CD8-positive, alpha-beta memory T cell (primary cell): ENCODE data around the gene BNIPL. TPM values are rescaled to one million over a fixed set of nuclear protein-coding genes. Genes with fewer than 3 reads are reported as not detected.

Experiments
- CTCF ChIA-PET: fragments of 350-600 bp; sonication (Branson Sonifier 250); formaldehyde crosslinking; loops from one replicate; lab custom pipeline; 2021; ENCODE audit warnings: antibody characterized with exemption; lab: Charles Lee
- POLR2A ChIA-PET: fragments of 350-600 bp; sonication (Branson Sonifier 250); formaldehyde crosslinking; loops from one replicate; lab custom pipeline; 2021; ENCODE audit warnings: antibody characterized with exemption; lab: Charles Lee
- DNase-seq, 5 donors: peaks; one replicate each; pipeline versions ENCODE4 v3.0.0 to v3.0.0-alpha.2; 2020 to 2022; ENCODE audit warnings: mixed read lengths in 1 of 5
- H3K27ac ChIP-seq: one replicate; pipeline ENCODE4 v1.7.0; 2013; ENCODE audit warnings: low read depth, mild to moderate bottlenecking, low read length, moderate library complexity
- H3K27me3 ChIP-seq: 2 replicates; pipeline ENCODE4 v1.7.0; 2013; ENCODE audit warnings: low read length, mild to moderate bottlenecking; ENCODE audit not compliant: insufficient read depth, poor library complexity, severe bottlenecking
- H3K36me3 ChIP-seq: 2 replicates; pipeline ENCODE4 v1.7.0; 2013; ENCODE audit warnings: mild to moderate bottlenecking, low read length, moderate library complexity; ENCODE audit not compliant: insufficient read depth
- H3K4me1 ChIP-seq: 2 replicates; pipeline ENCODE4 v1.7.0; 2013; ENCODE audit warnings: mild to moderate bottlenecking, low read length, moderate library complexity; ENCODE audit not compliant: insufficient read depth
- H3K4me3 ChIP-seq: 2 replicates; pipeline ENCODE4 v1.7.0; 2013; ENCODE audit warnings: mild to moderate bottlenecking, low read length
- H3K9me3 ChIP-seq: 2 replicates; pipeline ENCODE4 v1.7.0; 2013; ENCODE audit warnings: mild to moderate bottlenecking, low read length
- H3K27ac Mint-ChIP-seq, 8 donors: one replicate each; pipeline ENCODE4 v1.8.0; 2020 to 2021; ENCODE audit warnings: mixed read lengths in 8 of 8, mild to moderate bottlenecking in 6 of 8, inconsistent platforms in 3 of 8, moderate library complexity in 3 of 8
- H3K27me3 Mint-ChIP-seq, 2 donors: one replicate each; pipeline ENCODE4 v1.8.0; 2020 to 2021; ENCODE audit warnings: mixed read lengths in 2 of 2, mild to moderate bottlenecking in 1 of 2, moderate library complexity in 1 of 2
- H3K36me3 Mint-ChIP-seq, 3 donors: one replicate each; pipeline ENCODE4 v1.8.0; 2020 to 2021; ENCODE audit warnings: mixed read lengths in 3 of 3, inconsistent platforms in 1 of 3, mild to moderate bottlenecking in 1 of 3
- H3K4me1 Mint-ChIP-seq, 3 donors: one replicate each; pipeline ENCODE4 v1.8.0; 2020 to 2021; ENCODE audit warnings: mixed read lengths in 3 of 3, inconsistent platforms in 1 of 3, mild to moderate bottlenecking in 1 of 3
- H3K4me3 Mint-ChIP-seq, 7 donors: one replicate each; pipeline ENCODE4 v1.8.0; 2020 to 2021; ENCODE audit warnings: mixed read lengths in 7 of 7, mild to moderate bottlenecking in 6 of 7, moderate library complexity in 4 of 7, inconsistent platforms in 2 of 7
- H3K9me3 Mint-ChIP-seq, 5 donors: one replicate each; pipeline ENCODE4 v1.8.0; 2020 to 2022; ENCODE audit warnings: mixed read lengths in 5 of 5, mild to moderate bottlenecking in 3 of 5, moderate library complexity in 2 of 5, inconsistent platforms in 1 of 5
- polyA plus RNA-seq: library from polyadenylated mRNA; unstranded; fragments of 300-500 nt; fragmentation: Illumina TruSeq; gene quantifications from one replicate; pipeline ENCODE4 v1.2.3, GENCODE V29; 2021
- total RNA-seq, 2 experiments: library from RNA; stranded (reverse); gene quantifications; one replicate each; pipeline ENCODE4 v1.2.3, GENCODE V29; 2021

Gene BNIPL
- total and polyA plus RNA-seq, 3 experiments from 2014 or later: 0.08 to 1.3 (median 0.75) TPM

GRCh38 chr1:151058692-151059091, 22.3 kb downstream of the BNIPL start:
- Histone ChIP-seq H3K36me3 (peaks cover 30% of the 10 kb centered on the region), H3K27me3 (no peaks in the 10 kb centered on the region), H3K4me3 (peak overlapping the region; percentile 92), H3K9me3 (no peaks in the 10 kb centered on the region), H3K4me1 (peaks cover 23% of the 10 kb centered on the region), H3K27ac (peak overlapping the region; percentile 98)
- DNase-seq: peak in 1 of 5 donors; percentile 20
- peak overlapping the region; percentile 94 to 99 (median 98) for H3K27ac Mint-ChIP-seq
- ChIA-PET POLR2A (interaction anchor here (0.6 to 8.1 kb wide), 6 partner anchors 10 to 98 kb away, joined by 3 to 88 read pairs (median 5); partner anchors contain the start of genes C1orf56 and TNFAIP8L2), CTCF (interaction anchor here (0.7 to 9.5 kb wide), 14 partner anchors 7 to 98 kb away, joined by 3 to 94 read pairs (median 6); partner anchors contain the start of genes BNIPL, C1orf56, GABPB2 and MINDY1)
- H3K36me3 Mint-ChIP-seq: peaks cover 25 to 59% (median 27%) of the 10 kb centered on the region in 3 donors
- H3K9me3 Mint-ChIP-seq: no peaks in the 10 kb centered on the region
- H3K4me1 Mint-ChIP-seq: peaks cover 51 to 65% (median 62%) of the 10 kb centered on the region in 3 donors
- peak overlapping the region; percentile 95 to 100 (median 99) for H3K4me3 Mint-ChIP-seq
- H3K27me3 Mint-ChIP-seq: no peaks in the 10 kb centered on the region

DNA sequence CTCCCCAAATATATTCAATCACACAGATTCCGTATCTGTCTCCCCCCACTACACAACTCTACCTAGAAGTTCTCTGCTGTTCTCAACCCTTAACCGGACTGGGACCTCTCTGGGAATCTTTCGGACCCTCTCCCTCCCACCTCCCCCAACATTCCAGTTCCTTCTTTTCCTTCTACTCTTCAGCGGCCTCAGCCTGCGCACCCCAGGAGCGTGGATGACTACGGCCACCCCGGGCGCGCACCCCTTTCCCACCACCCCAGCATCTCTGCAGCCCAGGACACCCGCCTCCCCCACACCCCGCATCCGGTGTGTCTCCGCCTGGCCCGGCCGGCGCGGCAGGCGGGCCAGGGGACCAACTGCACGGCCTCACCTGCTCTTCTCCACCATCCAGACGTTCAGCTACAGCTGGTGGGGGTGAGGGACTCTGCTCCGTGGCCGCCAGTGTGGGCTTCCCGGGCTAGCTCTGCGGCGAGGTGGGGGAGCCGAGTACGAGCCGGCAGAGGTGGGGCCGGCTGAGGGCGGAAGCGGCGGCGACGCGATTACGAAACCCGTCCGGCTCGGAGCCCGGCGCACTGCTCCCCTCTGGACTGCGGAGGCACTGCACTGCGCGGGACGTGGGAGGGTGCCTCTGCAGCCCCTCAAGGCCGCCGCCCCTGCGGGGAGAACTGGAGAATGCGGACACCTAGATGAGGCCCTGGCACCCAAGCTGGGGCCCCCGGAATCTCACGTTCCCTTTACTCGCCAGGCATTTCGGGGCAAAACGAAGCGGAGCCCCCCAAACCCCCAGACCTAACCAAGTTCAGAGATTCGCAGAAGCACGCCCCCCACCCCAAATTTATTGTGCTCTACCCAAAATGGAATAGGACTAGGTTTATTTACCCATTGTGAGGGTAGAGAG, 23.0 kb downstream of the BNIPL start, which contains the start of gene CDC42SE1:
Gene CDC42SE1 (minus strand): TSS at position 514 of the 898 bp plus-strand sequence. CDS start 3,892 bp downstream, outside the sequence.
- Mint-ChIP-seq H3K27me3 (no peaks in the 10 kb centered on the region), H3K4me1 (peaks cover 48 to 58% (median 58%) of the 10 kb centered on the region in 3 donors), H3K4me3 (peak within 1 kb of the TSS; percentile 95 to 100 (median 99)), H3K9me3 (no peaks in the 10 kb centered on the region), H3K27ac (peak within 1 kb of the TSS; percentile 94 to 99 (median 98)), H3K36me3 (peaks cover 24 to 52% (median 25%) of the 10 kb centered on the region in 3 donors)
- ChIA-PET POLR2A (interaction anchor here (0.5 to 8.1 kb wide), 10 partner anchors 10 to 997 kb away, joined by 3 to 88 read pairs (median 4); partner anchors contain the start of genes C1orf56, TNFAIP8L2 and VPS72), CTCF (interaction anchor here (0.7 to 9.5 kb wide), 16 partner anchors 8 to 97 kb away, joined by 3 to 94 read pairs (median 5); partner anchors contain the start of genes BNIPL, C1orf56, GABPB2 and MINDY1)
- peak within 1 kb of the TSS; percentile 98 for H3K27ac ChIP-seq
- peaks cover 26% of the 10 kb centered on the region for H3K36me3 ChIP-seq
- H3K4me1 ChIP-seq: peaks cover 16% of the 10 kb centered on the region
- DNase-seq: peak; percentile 78 to 90 (median 84)
- no peaks in the 10 kb centered on the region for H3K9me3 ChIP-seq
- peak within 1 kb of the TSS; percentile 92 for H3K4me3 ChIP-seq
- no peaks in the 10 kb centered on the region for H3K27me3 ChIP-seq

DNA sequence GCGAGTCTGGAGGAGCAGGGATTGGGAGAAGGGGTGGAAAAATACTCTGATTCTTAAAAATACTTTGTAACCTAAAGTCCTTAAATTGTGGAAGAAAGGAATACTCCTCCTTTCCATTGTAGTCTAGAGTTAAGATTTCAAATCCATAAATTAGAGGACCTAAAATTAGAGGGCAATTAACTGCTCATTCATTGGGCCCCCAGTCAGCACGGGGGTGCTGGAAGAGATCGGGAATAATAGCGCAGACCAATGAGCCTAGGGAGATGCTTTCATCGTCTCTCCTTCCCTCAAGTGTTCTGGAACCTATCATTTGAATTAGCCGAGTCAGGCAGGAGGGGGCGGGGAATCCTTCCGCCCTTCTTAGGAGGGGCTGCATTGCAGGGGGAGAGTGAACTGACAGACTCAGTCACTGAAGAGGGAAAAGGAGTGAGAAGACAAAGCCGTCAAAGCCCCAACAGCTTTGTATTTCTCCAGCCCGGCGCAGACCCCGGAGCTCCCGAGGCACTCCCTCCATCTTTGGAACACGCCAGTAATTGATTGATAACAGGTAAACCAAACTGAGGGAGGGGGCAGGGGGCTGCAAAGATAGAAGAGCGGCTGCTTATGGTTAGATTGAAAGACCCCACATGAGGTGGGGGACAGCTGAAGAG, 23.7 kb downstream of the BNIPL start, which contains the start of gene MLLT11:
Gene MLLT11 (plus strand): TSS at position 391 of the 650 bp plus-strand sequence. CDS start 6,828 bp downstream, outside the sequence.
- H3K4me1 ChIP-seq: peaks cover 9% of the 10 kb centered on the region
- peaks cover 18% of the 10 kb centered on the region for H3K36me3 ChIP-seq
- H3K4me3 ChIP-seq: peak within 1 kb of the TSS; percentile 92
- Mint-ChIP-seq H3K9me3 (no peaks in the 10 kb centered on the region), H3K4me1 (peaks cover 40 to 51% (median 50%) of the 10 kb centered on the region in 3 donors), H3K36me3 (peaks cover 18 to 44% (median 20%) of the 10 kb centered on the region in 3 donors), H3K27ac (peak within 1 kb of the TSS; percentile 94 to 99 (median 98)), H3K27me3 (no peaks in the 10 kb centered on the region), H3K4me3 (peak within 1 kb of the TSS; percentile 95 to 100 (median 99))
- no peaks in the 10 kb centered on the region for H3K27me3 ChIP-seq
- ChIA-PET POLR2A (interaction anchor here (0.5 to 8.1 kb wide), 10 partner anchors 10 to 471 kb away, joined by 3 to 88 read pairs (median 4); partner anchors contain the start of genes C1orf56, TNFAIP8L2 and VPS72), CTCF (interaction anchor here (1.1 to 9.5 kb wide), 15 partner anchors 8 to 97 kb away, joined by 3 to 94 read pairs (median 6); partner anchors contain the start of genes BNIPL, C1orf56, GABPB2 and MINDY1)
- no peaks in the 10 kb centered on the region for H3K9me3 ChIP-seq
- H3K27ac ChIP-seq: peak within 1 kb of the TSS; percentile 98
- peak in 2 of 5 donors; percentile 31 to 56 for DNase-seq

GRCh38 chr1:151060657-151061421, 24.5 kb downstream of the BNIPL start:
- peak overlapping the region; percentile 94 to 99 (median 98) for H3K27ac Mint-ChIP-seq
- H3K4me3 Mint-ChIP-seq: peak overlapping the region; percentile 95 to 100 (median 99)
- peaks cover 2% of the 10 kb centered on the region for H3K4me1 ChIP-seq
- DNase-seq: no peak
- POLR2A ChIA-PET: interaction anchor here (0.5 to 8.1 kb wide), 2 partner anchors 12 to 471 kb away, joined by 4 to 88 read pairs; partner anchors contain the start of gene C1orf56
- CTCF ChIA-PET: interaction anchor here (0.6 to 9.5 kb wide), 11 partner anchors 7 to 65 kb away, joined by 3 to 94 read pairs (median 6); partner anchors contain the start of genes BNIPL, C1orf56 and GABPB2
- no peaks in the 10 kb centered on the region for H3K9me3 Mint-ChIP-seq
- no peaks in the 10 kb centered on the region for H3K27me3 Mint-ChIP-seq
- no peaks in the 10 kb centered on the region for H3K9me3 ChIP-seq
- peaks cover 33 to 43% (median 43%) of the 10 kb centered on the region in 3 donors for H3K4me1 Mint-ChIP-seq
- peaks cover 11% of the 10 kb centered on the region for H3K36me3 ChIP-seq
- H3K4me3 ChIP-seq: peak overlapping the region; percentile 92
- no peaks in the 10 kb centered on the region for H3K27me3 ChIP-seq
- H3K36me3 Mint-ChIP-seq: peaks cover 15 to 37% (median 16%) of the 10 kb centered on the region in 3 donors
- peak overlapping the region; percentile 98 for H3K27ac ChIP-seq

DNA sequence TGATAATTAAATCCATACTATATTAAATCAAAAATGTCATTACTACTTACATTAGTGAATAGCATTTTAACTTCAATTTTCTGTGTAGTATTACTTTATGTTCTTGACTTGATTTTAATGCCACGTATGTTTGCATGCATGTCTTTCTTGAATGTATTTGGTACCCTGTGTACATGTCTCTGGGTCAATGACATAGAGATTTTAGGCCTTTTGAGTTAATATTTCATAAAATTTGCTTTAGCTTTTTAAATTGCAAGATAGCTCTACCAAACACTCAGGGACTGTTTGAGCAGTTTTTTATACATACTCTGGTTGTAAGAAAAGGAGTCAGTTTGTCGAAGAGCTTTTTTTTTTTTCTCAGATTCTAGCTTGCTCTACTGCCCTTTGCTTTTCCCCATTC, 25.3 kb downstream of the BNIPL start:
- Histone ChIP-seq H3K4me3 (no peak overlapping the region), H3K9me3 (no peaks in the 10 kb centered on the region), H3K36me3 (peaks cover 9% of the 10 kb centered on the region), H3K4me1 (no peaks in the 10 kb centered on the region), H3K27me3 (no peaks in the 10 kb centered on the region), H3K27ac (peak overlapping the region; percentile 29)
- H3K27ac Mint-ChIP-seq: peak overlapping the region in 2 of 8 donors; percentile 6 to 25
- CTCF ChIA-PET: interaction anchor here (1.4 to 9.5 kb wide), 5 partner anchors 9 to 66 kb away, joined by 3 to 94 read pairs (median 52); partner anchors contain the start of genes C1orf56 and GABPB2
- peaks cover 9 to 29% (median 10%) of the 10 kb centered on the region in 3 donors for H3K36me3 Mint-ChIP-seq
- no peaks in the 10 kb centered on the region for H3K27me3 Mint-ChIP-seq
- DNase-seq: no peak
- peaks cover 24 to 35% (median 34%) of the 10 kb centered on the region in 3 donors for H3K4me1 Mint-ChIP-seq
- no peaks in the 10 kb centered on the region for H3K9me3 Mint-ChIP-seq
- H3K4me3 Mint-ChIP-seq: peak overlapping the region in 1 of 7 donors; percentile 44
- POLR2A ChIA-PET: interaction anchor here (0.7 to 8.1 kb wide), 2 partner anchors 13 to 87 kb away, joined by 3 to 88 read pairs; partner anchors contain the start of gene C1orf56

DNA sequence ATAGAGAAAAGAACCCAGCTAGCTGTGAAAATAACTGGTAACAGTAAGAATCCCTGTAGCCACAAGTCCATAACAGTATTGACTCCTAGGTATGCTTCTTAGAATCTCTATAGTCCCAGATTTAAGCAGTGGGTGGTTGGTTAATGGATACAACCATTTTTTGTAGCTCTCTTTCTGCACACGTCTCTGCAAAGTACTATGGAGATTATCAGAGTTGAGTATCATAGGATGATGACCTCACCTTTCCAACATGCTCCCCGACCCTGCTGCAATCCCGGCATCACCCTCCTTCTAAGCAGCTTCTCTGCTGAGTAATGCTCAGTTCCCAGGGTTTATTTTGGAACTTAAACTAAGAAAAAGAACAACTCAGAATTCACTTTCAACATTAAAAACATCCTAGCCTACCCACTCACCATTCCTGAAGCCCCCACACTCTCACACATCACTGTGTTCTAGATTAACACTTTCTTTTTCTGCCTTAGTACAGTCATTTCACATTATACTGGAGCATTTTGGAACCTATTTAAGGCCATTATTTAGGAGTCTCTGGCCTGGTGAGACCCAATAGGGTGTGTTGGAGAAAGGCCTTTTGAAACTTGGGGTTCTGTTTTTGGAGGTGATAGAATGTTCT, 26.5 kb downstream of the BNIPL start:
- no peaks in the 10 kb centered on the region for H3K27me3 Mint-ChIP-seq
- Histone ChIP-seq H3K9me3 (no peaks in the 10 kb centered on the region), H3K4me3 (no peak overlapping the region), H3K27me3 (no peaks in the 10 kb centered on the region), H3K4me1 (no peaks in the 10 kb centered on the region), H3K36me3 (peaks cover 9% of the 10 kb centered on the region), H3K27ac (peak overlapping the region; percentile 54)
- H3K4me3 Mint-ChIP-seq: peak overlapping the region in 2 of 7 donors; percentile 36 to 47
- H3K36me3 Mint-ChIP-seq: peaks cover under 1 to 18% (median 3%) of the 10 kb centered on the region in 3 donors
- H3K4me1 Mint-ChIP-seq: peaks cover 18 to 25% (median 25%) of the 10 kb centered on the region in 3 donors
- CTCF ChIA-PET: interaction anchor here (6.7 to 9.5 kb wide), 3 partner anchors 8 to 38 kb away, joined by 52 to 94 read pairs (median 74); partner anchors contain the start of genes C1orf56 and GABPB2
- POLR2A ChIA-PET: interaction anchor here (0.5 to 8.1 kb wide), 2 partner anchors 14 to 38 kb away, joined by 3 to 88 read pairs; partner anchors contain the start of gene C1orf56
- no peaks in the 10 kb centered on the region for H3K9me3 Mint-ChIP-seq
- peak overlapping the region in 2 of 8 donors; percentile 19 to 72 for H3K27ac Mint-ChIP-seq
- no peak for DNase-seq
